ENCODE measurements around the gene PLCB3.

DNA sequence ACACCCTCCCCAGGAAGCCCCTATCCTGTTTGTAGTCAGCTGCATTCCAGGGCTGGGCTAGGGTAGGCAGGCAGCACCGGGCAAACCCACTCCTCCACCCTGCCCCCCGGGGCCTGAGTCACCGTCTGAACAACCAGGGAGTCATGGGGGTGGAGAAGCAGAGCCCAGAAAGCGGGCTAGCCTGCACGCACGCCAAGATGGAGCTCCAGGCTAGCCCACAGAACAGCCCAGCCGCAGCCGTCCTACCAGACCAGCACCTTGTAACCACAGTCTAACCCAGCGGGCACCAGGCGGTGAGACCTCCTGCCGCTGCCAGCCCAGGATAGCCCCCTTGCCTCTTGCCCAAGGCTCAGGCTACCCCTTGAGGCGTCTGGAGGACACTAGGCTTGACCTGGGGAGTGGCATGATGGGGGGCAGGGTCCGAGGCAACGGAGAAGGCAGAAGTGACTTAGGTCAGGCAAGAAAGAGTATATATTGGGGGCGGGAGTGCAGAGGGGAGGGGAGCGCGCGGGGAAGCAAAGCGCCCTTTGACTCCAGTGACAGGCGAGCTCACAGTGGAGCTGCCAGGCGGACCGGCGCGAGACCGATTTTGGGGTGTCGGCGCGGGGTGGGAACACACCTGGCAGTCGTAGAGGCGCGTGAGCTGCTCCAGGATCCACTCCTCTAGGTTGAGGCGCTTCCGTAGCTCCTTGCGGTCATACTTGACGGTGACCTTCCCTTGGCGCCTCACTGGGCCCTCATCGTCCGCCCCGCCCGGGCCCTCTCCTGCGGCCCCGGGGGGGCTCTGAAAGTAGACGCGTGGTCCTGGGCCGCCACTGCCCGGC, 5.3 kb upstream of the PLCB3 start:
- TF ChIP-seq, protein P1, sequence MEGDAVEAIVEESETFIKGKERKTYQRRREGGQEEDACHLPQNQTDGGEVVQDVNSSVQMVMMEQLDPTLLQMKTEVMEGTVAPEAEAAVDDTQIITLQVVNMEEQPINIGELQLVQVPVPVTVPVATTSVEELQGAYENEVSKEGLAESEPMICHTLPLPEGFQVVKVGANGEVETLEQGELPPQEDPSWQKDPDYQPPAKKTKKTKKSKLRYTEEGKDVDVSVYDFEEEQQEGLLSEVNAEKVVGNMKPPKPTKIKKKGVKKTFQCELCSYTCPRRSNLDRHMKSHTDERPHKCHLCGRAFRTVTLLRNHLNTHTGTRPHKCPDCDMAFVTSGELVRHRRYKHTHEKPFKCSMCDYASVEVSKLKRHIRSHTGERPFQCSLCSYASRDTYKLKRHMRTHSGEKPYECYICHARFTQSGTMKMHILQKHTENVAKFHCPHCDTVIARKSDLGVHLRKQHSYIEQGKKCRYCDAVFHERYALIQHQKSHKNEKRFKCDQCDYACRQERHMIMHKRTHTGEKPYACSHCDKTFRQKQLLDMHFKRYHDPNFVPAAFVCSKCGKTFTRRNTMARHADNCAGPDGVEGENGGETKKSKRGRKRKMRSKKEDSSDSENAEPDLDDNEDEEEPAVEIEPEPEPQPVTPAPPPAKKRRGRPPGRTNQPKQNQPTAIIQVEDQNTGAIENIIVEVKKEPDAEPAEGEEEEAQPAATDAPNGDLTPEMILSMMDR (conservative IDR thresholded peaks at IDR 0.05; ENCODE audit: low read depth, low read length): no peak
- TF ChIP-seq EZH2 (IDR thresholded peaks at IDR 0.05; ENCODE audit: low read length, unreplicated experiment): no peak
